Measurements from ENCODE around the gene CBX7.
A peak's percentile ranks its signal among the peaks of the same experiment; 100 is the strongest.
"Not testable (repeated sequence)": the region's sequence is repeated elsewhere in the genome, so short reads cannot be mapped to it uniquely, and the experiment has no call there.

CBX7 gene

GRCh38 chr22:39173787-39174497 is 21.5 kb upstream of the CBX7 start:
- no peak for DNase-seq

DNA sequence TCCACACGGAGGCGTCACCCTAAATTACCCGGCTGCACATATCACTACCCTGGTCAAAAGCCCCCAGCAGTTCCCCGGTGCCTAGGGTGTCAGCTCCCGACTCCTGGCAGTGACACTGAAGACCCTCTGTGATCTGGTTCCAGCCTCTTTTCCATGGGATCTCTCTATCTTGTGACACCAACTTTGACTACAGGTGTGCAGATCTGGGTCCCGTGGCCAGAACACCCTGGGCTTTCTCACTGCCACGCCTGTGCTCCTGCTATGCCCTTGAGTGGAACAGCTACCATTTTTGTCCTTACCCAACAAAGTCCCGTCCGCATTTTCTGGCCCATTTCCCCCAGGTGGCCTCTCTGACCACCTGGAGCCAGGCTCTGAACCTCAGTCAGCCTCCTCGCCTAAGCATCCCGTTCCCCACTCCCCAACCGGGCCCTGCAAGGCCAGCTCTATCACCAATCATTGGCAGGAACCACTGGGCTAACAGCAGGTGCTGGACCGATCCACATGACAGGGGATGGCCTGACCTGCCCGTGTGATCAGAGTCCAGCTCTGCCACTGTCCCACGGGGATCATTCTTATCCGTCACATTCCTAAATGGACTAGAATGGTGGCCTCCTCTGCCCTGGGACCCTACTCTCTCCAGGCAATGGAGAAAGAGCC is 20.7 kb upstream of the CBX7 start:
- DNase-seq = no peak

GRCh38 chr22:39172265-39173049 is 20.0 kb upstream of the CBX7 start:
- not testable (repeated sequence) for DNase-seq

GRCh38 chr22:39171623-39172264 is 19.3 kb upstream of the CBX7 start:
- no peak for DNase-seq

DNA sequence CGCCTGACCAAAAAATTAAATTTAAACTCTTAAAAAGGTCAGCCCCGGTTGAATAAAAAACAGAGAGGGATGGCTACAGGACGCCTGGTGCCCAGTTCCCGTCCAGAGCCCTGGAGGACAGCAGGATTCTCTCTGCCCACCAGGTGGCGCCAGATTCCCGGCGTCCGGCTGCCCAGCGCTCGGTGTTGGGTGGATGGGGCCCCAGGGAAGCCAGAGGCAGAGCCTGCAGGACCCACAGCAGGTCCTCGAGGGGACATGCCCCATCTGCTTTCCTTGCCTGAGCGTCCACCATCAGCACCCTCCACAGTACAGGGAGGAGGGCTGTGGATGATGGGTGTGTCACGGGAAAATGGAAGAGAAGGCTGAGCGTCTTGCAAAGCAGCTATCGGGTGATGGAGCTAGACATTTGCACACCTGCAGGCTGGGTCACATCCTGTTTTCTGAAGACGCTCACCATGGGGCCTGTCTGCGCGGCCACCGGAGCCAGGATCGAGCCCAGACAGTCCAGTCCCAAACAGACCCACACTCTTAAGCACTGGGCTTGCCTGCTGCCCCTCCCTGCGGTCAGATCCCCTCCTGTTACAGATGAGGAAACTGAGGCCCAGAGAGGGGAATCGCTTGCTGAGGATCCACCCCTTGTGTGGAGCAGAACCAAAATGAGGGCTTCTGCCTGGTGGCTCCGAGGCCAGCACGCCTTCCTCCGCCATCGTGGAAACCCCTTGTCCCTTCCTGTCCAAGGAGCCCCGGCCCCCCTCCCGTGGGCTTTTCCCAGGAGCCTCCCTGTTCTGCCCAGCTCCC is 18.5 kb upstream of the CBX7 start:
- DNase-seq = peak; percentile 69

GRCh38 chr22:39169797-39170466 is 17.5 kb upstream of the CBX7 start:
- DNase-seq = no peak

GRCh38 chr22:39166547-39166946 is 14.1 kb upstream of the CBX7 start:
- DNase-seq = no peak

DNA sequence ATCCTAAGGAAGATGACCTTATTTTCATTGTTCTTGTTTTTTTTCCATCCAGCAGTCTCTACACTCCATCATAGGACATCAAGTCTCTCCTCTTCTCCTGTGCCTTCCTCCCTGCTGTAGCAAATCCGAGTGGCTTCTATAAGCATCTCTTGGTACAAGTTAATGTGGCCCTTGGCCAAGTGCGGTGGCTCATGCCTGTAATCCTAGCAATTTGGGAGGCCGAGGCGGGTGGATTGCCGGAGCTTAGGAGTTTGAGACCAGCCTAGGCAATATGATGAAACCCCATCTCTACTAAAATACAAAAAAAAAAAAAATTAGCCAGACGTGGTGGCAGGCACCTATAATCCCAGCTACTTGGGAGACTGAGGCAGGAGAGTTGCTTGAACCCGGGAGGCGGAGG is 3.6 kb upstream of the CBX7 start:
- not testable (repeated sequence) for DNase-seq

- no peak for DNase-seq
Measured at GRCh38 chr22:39155421-39155820, 2.9 kb upstream of the CBX7 start.

- DNase-seq = no peak
Measured at GRCh38 chr22:39153220-39153717, 789 bp upstream of the CBX7 start.

DNA sequence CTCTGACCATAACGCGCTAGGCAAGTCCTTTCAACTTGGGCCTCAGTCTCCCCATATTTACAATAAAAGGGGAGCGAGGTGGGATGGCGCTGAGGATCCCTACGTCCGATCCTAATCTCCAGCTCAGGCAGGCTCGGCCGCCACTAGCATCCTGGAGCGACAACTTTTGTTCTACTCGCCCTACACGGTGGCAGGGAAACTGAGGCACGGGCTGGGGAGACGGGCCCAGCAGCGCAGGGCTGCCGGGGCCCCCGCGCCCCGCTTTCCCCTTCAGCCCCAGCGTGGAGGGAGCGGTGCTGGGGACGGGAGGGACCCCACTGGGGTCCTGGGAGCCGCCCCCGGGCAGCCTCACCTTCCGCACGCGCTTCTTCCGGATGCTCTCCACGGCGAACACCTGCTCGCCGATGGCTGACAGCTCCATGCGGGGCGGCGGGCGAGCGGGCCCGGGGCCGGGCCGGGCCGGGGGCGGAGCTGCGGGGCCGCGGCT is 413 bp downstream of the CBX7 start:
- no peak for DNase-seq

DNA sequence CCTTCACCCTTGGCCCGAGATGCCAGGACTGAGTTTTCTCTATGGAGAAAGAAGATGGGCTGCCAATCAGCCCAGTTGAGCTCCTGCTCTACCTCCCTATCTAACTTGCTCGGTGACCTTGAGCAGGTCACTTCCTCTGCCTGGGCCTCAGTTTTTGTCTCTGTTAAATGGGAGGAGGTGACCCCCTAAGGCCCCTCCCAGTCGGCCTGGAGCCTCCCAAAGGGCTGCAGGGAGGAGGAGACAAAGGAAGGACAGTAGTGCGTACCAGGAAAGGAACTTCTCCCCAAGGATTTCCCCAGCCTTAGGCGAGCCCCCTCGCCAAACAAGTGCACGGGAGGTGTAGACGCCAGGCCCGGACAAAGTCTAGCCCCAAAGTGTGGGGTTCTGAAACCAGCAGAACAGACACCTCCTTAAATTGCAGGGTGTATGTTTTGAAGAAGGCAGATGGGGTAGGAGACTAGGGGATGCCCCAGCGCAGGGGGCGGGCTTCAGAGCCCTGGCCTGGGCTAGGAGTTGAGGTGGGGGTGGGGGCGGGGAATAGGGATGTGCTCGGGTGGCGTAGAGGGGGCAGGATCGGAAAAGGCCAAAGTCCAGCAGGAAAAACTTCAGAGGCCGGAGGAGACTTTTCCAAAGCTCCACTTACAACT is 1.0 kb downstream of the CBX7 start:
- no peak for DNase-seq

GRCh38 chr22:39150848-39151215 is 1.6 kb downstream of the CBX7 start:
- no peak for DNase-seq

DNA sequence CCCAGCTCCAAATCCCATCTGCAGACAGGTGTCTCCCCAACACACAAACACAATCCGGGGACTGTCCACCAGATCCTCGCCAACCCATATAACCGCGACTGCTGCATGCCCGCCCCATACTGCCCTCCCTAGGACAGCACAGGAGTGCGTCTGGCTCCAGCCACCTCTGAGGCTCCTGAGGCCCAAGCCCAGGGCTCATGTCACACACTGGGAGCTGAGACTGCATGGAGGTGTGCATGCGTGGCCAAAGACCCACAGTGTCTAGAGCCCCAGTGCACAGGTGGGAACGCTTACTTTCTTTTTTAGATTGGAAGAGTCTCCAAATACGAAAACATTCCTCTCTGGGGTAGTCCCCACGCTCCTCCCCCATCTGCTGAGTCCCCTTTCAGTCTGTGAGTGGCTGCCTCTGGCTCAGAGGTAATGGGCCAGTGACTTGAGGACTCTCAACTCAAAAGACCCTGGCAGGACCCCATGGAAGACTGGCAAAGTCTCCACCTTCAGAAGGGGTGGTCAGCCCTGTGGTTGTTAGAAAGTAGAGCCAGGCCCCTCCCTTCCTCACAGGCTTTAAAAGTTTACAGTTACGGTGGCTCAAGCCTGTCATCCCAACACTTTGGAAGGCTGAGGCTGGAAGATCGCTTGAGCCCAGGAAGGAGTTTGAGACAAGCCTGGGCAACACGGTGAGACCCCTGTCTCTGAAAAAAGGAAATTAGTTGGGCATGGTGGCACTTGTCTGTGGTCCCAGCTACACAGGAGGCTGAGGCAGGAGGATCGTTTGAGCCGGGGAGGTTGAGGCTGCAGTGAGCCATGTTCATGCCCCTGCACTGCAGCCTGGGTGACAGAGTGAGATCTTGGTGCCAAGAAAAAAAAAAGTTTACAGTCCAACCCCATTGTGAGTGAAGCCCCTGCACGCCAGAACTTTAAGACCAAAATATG is 2.3 kb downstream of the CBX7 start:
- DNase-seq = no peak

GRCh38 chr22:39148727-39149535 is 3.5 kb downstream of the CBX7 start:
- no peak for DNase-seq

DNA sequence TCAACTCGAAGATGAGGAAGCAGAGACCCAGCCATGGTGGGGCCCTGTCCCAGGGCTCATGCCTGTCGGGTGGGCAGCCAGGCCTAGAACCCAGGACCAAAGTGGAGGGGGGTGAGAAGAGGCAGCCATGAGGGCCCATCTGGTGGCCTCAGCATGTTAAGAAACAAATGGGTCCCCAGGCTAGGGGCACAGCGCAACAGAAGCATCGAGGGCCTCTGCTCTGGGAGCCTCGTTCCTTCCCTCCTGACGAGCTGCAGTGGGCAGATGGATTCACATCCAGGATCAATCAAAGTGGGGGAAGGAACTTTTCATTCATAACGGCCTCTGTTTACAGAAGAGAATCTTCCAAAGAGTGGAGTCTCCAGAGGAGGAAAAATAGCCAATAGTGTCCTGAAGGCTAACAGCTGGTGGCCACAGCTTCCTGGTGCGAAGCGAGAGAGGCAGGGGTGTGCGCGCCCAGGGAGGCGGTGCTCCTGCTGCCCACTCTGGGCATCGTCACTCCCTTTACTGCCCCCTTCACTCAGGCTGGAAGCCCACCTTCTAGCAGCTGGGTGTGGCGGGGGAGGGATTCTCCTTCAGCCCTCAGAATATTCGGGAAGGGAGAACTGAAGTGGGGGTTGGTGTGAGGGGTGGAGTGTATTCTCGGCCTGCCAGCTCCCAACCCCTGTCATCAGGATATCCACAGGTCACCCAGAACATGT is 4.3 kb downstream of the CBX7 start:
- no peak for DNase-seq

DNA sequence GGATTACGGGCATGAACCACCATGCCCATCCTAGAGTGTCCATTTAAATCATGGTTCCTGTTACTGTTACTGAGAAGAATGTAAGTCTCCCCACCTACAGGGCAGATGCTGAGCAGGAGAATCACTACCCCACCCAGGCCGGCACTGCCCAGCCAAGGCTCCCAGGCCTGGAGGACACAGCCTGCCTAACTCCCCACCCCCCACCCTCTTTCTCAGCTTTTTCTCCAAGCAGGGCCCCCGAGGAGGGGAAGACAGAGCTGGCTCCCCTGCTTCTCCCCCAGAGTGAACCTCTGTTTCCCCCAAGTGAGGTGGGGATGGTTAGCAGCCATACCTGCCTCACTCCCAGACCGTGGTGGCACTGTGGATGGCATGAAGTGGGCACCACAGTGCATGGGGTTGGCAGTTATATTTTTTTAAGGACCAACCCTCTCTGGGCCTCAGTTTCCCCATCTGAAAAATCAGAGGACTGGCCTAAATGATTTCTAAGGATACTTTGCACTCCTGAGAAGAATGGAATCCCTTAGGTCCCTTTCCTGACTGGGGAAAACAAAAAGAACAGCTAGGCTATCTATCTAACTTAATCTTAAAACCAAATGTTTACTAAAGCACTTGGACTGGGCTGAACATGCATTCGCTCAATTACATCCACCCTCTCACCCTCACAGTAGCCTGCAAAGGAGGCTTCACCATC is 5.0 kb downstream of the CBX7 start:
- no peak for DNase-seq

All from GOT3 (cell line).